Chondrocyte (in vitro differentiated cells): ENCODE results near the gene CMSS1. TPM values are rescaled to one million over a fixed set of nuclear protein-coding genes. Genes with fewer than 3 reads are reported as not detected.

Source experiments
- DNase-seq: peaks from one replicate; pipeline ENCODE4 v3.0.0; 2021; ENCODE audit warnings: mixed read lengths, low spot score
- H3K27ac Mint-ChIP-seq: one replicate; pipeline ENCODE4 v1.8.0; 2021; ENCODE audit warnings: mild to moderate bottlenecking, moderate library complexity, mixed read lengths; ENCODE audit not compliant: unreplicated experiment
- H3K27me3 Mint-ChIP-seq: 2 replicates; pipeline ENCODE4 v1.8.0; 2021; ENCODE audit warnings: low read depth, mixed read lengths
- H3K36me3 Mint-ChIP-seq: 2 replicates; pipeline ENCODE4 v1.8.0; 2021; ENCODE audit warnings: low read depth, mixed read lengths
- H3K4me1 Mint-ChIP-seq: 2 replicates; pipeline ENCODE4 v1.8.0; 2021; ENCODE audit warnings: low read depth, mild to moderate bottlenecking, mixed read lengths
- H3K4me3 Mint-ChIP-seq: one replicate; pipeline ENCODE4 v1.8.0; 2021; ENCODE audit warnings: mild to moderate bottlenecking, moderate library complexity, mixed read lengths; ENCODE audit not compliant: unreplicated experiment
- H3K9me3 Mint-ChIP-seq: 2 replicates; pipeline ENCODE4 v1.8.0; 2021; ENCODE audit warnings: low read depth, mixed read lengths
- total RNA-seq: library from RNA; stranded (reverse); gene quantifications from 3 replicates; pipeline ENCODE4 v1.2.1, GENCODE V29; 2021
- TF ChIP-seq, protein P1 (sequence below): fragments of 200-600 bp; sonication (generic); IDR thresholded peaks from 2 replicates; pipeline ENCODE4 v1.5.0; 2021; ENCODE audit warnings: antibody characterized with exemption, mild to moderate bottlenecking, moderate library complexity

CMSS1 gene
- total RNA-seq, 1 donor from 2014 or later = 19.5 TPM

DNA sequence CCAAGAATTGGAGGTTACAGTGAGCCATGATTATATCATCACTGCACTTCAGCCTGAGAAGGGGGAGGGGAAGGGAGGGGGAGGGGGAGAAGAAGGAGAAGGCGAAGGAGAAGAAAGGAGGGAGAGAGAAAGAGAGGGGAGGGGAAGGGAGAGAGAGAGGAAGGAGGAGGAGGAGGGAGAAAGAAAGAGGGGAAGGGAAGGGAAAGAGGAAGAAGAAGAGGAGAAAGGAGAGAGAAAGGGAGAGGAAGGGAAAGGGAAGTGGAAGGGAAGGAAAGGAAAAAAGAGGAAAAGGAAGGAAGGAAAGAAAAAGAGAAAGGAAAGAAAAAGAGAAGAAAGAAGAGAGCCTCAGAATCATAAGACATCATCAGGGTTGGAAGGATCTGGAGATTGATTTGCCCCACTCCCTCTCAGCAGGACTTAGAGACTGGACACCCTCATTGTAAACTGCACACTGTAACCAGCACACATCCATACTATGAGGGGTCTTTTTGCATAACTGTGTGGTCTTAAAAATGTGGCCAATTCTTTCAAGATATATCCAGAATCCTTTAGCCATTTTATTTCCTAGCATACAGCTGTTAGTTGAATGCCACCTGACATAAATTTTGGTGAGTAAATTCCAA is 130.9 kb downstream of the CMSS1 start:
- Mint-ChIP-seq H3K27me3 (no peaks in the 10 kb centered on the region), H3K9me3 (no peaks in the 10 kb centered on the region), H3K27ac (no peak overlapping the region), H3K36me3 (no peaks in the 10 kb centered on the region), H3K4me3 (no peak overlapping the region), H3K4me1 (peaks cover 78% of the 10 kb centered on the region)
- TF ChIP-seq, protein P1, sequence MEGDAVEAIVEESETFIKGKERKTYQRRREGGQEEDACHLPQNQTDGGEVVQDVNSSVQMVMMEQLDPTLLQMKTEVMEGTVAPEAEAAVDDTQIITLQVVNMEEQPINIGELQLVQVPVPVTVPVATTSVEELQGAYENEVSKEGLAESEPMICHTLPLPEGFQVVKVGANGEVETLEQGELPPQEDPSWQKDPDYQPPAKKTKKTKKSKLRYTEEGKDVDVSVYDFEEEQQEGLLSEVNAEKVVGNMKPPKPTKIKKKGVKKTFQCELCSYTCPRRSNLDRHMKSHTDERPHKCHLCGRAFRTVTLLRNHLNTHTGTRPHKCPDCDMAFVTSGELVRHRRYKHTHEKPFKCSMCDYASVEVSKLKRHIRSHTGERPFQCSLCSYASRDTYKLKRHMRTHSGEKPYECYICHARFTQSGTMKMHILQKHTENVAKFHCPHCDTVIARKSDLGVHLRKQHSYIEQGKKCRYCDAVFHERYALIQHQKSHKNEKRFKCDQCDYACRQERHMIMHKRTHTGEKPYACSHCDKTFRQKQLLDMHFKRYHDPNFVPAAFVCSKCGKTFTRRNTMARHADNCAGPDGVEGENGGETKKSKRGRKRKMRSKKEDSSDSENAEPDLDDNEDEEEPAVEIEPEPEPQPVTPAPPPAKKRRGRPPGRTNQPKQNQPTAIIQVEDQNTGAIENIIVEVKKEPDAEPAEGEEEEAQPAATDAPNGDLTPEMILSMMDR = no peak
- DNase-seq = no peak

DNA sequence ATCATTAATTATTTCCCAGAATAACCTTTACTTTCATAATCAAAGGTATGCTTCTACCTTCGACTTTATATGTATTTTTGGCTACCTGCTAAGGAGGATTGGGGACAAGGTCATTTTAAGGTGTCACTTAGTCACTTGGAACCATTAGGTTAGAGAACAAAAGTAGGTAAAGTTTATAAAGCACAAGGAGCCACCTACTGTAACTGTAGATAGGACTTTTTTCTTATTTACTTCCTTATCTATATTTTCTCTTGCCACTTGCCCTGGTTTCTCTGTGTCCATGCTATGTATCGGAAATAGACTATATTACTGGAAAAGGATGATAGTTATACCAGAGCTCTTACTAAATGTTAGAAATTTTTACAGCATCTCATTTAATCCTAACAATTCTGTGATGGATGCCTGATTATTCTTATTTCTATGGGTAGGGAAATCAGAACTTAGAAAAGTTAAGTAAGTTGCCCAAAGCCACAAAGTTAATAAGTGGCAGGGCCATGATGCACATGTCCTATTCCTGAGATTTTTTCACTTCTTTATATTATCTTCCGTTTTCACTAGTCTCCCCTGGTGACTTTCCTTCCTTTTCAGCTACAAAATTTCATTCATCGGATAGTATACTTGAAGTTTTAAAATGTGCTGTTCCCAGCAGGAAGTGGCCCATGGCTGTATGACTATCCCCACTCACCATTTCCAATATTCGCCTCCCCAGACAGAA is 132.5 kb downstream of the CMSS1 start:
- H3K27me3 Mint-ChIP-seq = no peaks in the 10 kb centered on the region
- peak overlapping the region; percentile 84 for H3K27ac Mint-ChIP-seq
- DNase-seq = no peak
- TF ChIP-seq, protein P1 = no peak
- H3K9me3 Mint-ChIP-seq = no peaks in the 10 kb centered on the region
- H3K4me1 Mint-ChIP-seq = peaks cover 69% of the 10 kb centered on the region
- H3K36me3 Mint-ChIP-seq = no peaks in the 10 kb centered on the region
- H3K4me3 Mint-ChIP-seq = no peak overlapping the region

DNA sequence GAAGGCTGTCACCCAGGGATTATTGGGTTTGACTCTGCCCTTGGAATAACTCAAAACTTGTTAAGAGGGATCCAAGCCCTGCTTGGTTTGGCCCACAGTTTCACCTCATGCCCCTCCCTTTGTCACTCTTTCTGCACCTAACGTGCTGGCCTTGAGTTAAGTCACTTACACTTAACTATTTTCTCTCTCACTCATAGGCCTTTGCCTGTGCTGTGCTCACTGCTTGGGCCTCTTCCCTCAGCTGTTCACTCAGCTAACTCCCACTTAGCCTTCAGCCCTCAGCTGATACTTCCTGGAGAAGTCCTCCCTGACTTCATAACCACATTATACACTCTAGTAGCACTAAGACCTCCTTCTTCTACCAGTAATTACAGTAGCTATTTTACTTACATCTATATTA is 133.3 kb downstream of the CMSS1 start:
- DNase-seq = no peak
- Mint-ChIP-seq H3K27ac (peak overlapping the region; percentile 84), H3K4me3 (no peak overlapping the region), H3K4me1 (peaks cover 67% of the 10 kb centered on the region), H3K27me3 (no peaks in the 10 kb centered on the region), H3K9me3 (no peaks in the 10 kb centered on the region), H3K36me3 (no peaks in the 10 kb centered on the region)
- TF ChIP-seq, protein P1 = no peak

DNA sequence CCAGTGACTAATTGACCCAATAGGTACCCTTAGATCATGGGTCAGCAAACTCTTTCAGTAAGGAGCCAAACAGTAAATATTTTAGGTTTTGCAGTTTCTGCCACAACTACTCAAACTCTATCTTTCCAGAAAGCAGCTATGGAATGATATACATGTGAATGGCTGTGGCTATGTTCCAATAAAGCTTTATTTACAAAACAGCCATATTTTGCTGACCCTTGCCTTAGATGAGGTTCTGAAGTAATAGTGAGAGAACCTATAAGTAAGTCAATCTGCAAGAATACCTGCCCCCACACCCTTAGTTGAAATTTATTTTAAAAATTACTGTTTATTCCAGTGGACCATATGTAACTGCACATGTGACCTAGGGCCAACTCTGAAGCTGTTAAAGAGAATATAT is 134.0 kb downstream of the CMSS1 start:
- H3K4me1 Mint-ChIP-seq = peaks cover 69% of the 10 kb centered on the region
- no peak overlapping the region for H3K4me3 Mint-ChIP-seq
- H3K9me3 Mint-ChIP-seq = no peaks in the 10 kb centered on the region
- peak overlapping the region; percentile 73 for H3K27ac Mint-ChIP-seq
- no peak for DNase-seq
- no peaks in the 10 kb centered on the region for H3K36me3 Mint-ChIP-seq
- TF ChIP-seq, protein P1 = no peak
- H3K27me3 Mint-ChIP-seq = no peaks in the 10 kb centered on the region

DNA sequence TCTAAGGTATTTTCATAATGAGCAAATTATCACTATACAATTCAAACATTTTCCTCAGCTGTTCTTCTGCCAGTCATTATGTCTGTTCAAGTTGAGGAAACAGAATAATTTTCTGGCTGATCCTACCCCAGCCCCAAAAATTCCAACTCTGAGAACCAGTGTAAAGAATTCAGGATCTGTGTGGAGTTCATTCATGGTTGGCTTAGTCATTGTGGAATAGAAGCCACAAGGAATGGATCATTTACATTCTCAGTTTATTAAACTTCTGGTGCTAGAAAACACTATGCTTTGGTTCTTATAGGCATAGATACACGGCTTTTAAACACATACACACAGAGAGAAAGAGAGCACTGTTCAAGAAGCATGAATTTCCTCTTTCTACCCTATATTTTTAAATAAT is 134.6 kb downstream of the CMSS1 start:
- Mint-ChIP-seq H3K36me3 (no peaks in the 10 kb centered on the region), H3K4me3 (no peak overlapping the region)

More for the DNA sequence above, 134.6 kb downstream of the CMSS1 start:
- DNase-seq = no peak
- H3K9me3 Mint-ChIP-seq = no peaks in the 10 kb centered on the region
- TF ChIP-seq, protein P1 = no peak
- H3K27ac Mint-ChIP-seq = peak overlapping the region; percentile 34
- no peaks in the 10 kb centered on the region for H3K27me3 Mint-ChIP-seq
- peaks cover 74% of the 10 kb centered on the region for H3K4me1 Mint-ChIP-seq
